ENCODE data around the gene OR52R1.
"Not testable (repeated sequence)": the region's sequence is repeated elsewhere in the genome, so short reads cannot be mapped to it uniquely, and the experiment has no call there.

The OR52R1 gene

DNA sequence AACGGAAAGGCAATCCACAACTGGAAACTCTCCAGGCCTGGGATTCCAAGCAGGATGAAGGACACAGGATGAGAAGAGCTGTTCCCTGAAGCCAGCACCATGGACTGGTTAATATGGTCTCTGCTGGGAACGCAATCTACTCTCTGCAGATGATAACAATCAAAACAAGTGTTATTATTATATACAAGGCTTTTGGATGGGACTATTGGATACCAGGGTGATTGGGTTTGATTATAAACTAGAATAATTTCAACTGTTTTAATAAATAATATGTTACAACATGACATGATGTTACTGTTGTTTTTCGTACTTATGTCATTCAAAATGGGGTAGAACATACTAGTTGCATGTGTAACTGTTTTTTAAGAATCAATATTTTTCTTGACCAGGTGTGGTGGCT is at the start of gene OR52R1:
Gene OR52R1 (minus strand): TSS at position 101 of the 400 bp plus-strand sequence. CDS start 0 bp downstream, at position 101.
- no peaks in the 10 kb centered on the region for H3K27me3 Mint-ChIP-seq (ENCODE audit: low read depth)
- H3K27ac Mint-ChIP-seq: no peak within 1 kb of the TSS
- H3K4me1 Mint-ChIP-seq (ENCODE audit: low read depth): no peaks in the 10 kb centered on the region
- no peaks in the 10 kb centered on the region for H3K36me3 Mint-ChIP-seq (ENCODE audit: low read depth)
- no peaks in the 10 kb centered on the region for H3K9me3 Mint-ChIP-seq
- no peak within 1 kb of the TSS for H3K4me3 Mint-ChIP-seq

DNA sequence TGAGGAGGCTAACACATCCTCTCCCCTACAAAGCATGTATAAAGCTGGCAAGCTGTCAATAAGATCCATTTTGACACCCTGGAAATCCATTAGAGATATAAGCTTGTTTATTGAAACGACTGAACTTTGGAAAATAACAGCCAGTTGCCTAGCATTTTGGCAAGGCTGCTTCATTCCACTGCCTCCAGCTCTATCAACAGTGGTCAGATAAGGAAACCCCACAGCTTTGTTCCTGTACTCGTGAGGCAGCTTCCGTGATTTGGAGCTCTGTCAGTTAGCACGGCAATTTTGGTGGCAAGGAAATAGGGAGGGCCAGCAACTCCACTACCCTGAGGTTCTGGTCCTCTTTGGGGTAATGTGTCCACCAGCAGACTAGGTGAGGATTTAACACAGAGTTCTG is 46.9 kb upstream of the OR52R1 start:
- no peaks in the 10 kb centered on the region for H3K36me3 Mint-ChIP-seq (ENCODE audit: low read depth)
- H3K27ac Mint-ChIP-seq: no peak overlapping the region
- no peaks in the 10 kb centered on the region for H3K27me3 Mint-ChIP-seq (ENCODE audit: low read depth)
- no peaks in the 10 kb centered on the region for H3K4me1 Mint-ChIP-seq (ENCODE audit: low read depth)
- H3K4me3 Mint-ChIP-seq: no peak overlapping the region
- no peaks in the 10 kb centered on the region for H3K9me3 Mint-ChIP-seq

DNA sequence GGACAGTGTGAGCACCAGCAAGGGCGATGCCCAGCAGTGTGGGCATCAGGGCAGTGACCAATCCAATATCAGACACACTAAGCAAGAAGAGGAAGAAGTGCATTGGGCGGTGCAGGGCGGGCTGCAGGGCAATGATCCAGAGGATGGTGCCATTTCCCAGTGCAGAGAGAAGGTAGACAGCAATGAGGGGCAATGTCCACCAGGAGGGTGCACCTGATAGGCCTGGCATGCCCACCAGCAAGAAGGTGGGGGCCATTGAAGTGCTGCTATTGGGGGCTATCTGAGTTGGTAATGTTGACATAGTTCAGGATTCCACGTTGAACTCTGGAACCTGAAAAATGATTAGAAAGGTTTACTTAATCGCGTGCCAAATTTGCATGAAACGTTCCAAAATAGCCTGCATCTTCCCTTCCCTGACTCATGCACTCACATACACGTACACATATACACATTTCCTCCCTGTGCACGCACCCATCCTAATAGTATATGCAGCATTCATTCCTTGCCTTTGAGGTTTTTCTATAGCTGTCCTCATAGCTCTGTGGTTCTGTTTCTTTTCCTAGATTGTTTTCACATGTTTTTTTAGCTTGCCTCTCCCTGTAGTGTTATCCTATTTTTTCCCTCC is 44.8 kb upstream of the OR52R1 start, which contains the start of gene OR51S1:
Gene OR51S1 (minus strand): TSS at position 301 of the 625 bp plus-strand sequence. CDS start 0 bp downstream, at position 301.
- Mint-ChIP-seq H3K4me1 (ENCODE audit: low read depth) (no peaks in the 10 kb centered on the region), H3K27ac (no peak within 1 kb of the TSS), H3K36me3 (ENCODE audit: low read depth) (no peaks in the 10 kb centered on the region), H3K27me3 (ENCODE audit: low read depth) (no peaks in the 10 kb centered on the region), H3K4me3 (no peak within 1 kb of the TSS), H3K9me3 (no peaks in the 10 kb centered on the region)

DNA sequence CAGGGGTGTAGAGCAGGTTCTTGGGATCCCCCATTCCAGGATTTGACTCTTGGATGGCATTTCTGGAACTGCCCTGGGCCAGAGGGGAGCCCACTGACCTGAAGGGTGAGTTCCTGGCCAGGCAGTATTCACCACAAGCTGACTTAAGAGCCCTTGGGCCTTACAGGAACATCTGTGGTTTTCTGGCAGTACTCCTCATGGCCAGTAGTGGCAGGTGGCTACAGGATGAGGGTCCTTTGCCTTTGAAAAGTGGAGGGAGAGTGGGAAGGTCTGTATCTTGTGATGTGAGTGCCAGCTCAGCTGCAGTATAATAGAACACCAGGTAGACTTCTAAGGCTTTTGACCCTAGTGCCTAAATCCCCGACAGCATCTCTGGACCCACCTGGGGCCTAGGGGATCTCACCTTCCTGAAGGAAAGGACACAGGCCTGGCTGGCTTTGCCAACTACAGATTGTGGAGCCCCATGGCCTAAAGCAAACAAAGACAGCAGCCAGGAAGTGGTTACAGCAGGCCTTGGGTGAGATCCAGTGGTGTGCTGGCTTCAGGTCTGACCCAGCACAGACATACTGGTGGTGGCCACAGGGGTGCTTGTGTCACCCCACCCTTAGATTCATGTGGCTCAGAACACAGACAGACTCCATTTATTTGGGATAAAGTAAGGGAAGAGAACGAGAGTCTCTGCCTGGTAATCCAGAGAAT is 35.8 kb upstream of the OR52R1 start:
- no peaks in the 10 kb centered on the region for H3K36me3 Mint-ChIP-seq (ENCODE audit: low read depth)
- H3K27ac Mint-ChIP-seq: no peak overlapping the region
- H3K9me3 Mint-ChIP-seq: no peaks in the 10 kb centered on the region
- H3K27me3 Mint-ChIP-seq (ENCODE audit: low read depth): no peaks in the 10 kb centered on the region
- no peaks in the 10 kb centered on the region for H3K4me1 Mint-ChIP-seq (ENCODE audit: low read depth)
- no peak overlapping the region for H3K4me3 Mint-ChIP-seq

DNA sequence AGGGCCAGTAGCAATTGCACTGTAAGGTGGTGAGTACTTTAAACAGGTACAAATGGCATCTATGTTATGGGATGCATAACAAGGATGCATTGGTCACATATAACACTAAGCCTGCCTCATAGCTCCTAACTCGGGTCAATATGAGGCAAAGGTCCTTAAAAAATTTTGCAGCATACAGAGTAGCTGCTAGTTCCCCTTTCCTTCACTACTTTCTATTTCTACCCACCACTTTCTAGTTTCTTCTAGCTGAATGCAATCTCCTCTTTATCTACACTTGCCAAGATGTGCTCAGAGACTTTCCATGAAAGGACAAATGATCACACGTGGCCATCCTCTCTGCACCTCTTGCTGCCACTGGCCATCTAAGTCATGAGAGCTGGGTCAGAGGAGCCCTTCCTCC is 26.7 kb upstream of the OR52R1 start:
- Mint-ChIP-seq H3K27ac (no peak overlapping the region), H3K4me1 (ENCODE audit: low read depth) (no peaks in the 10 kb centered on the region), H3K36me3 (ENCODE audit: low read depth) (no peaks in the 10 kb centered on the region), H3K4me3 (no peak overlapping the region), H3K9me3 (no peaks in the 10 kb centered on the region), H3K27me3 (ENCODE audit: low read depth) (no peaks in the 10 kb centered on the region)

DNA sequence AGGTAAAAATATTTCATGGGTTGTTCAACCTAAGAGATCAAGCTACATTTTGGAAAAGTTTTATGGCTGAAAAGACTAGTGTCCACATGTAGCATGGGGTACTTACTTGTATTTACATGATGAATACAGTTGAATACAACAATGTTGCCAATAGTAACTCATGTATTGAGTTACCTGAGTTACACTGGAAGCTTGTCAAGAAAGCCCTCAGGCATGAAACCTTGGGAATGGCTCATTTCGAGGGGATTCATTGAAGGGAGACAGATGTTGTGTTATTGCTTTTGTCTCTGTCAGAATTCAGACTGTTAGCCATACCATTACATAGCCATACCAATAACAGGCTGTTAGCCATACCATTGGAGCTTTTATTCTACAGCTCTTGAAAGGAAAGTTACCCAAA is 26.2 kb upstream of the OR52R1 start:
- no peaks in the 10 kb centered on the region for H3K9me3 Mint-ChIP-seq
- no peak overlapping the region for H3K4me3 Mint-ChIP-seq
- H3K27ac Mint-ChIP-seq: no peak overlapping the region
- no peaks in the 10 kb centered on the region for H3K4me1 Mint-ChIP-seq (ENCODE audit: low read depth)
- H3K36me3 Mint-ChIP-seq (ENCODE audit: low read depth): no peaks in the 10 kb centered on the region
- no peaks in the 10 kb centered on the region for H3K27me3 Mint-ChIP-seq (ENCODE audit: low read depth)

DNA sequence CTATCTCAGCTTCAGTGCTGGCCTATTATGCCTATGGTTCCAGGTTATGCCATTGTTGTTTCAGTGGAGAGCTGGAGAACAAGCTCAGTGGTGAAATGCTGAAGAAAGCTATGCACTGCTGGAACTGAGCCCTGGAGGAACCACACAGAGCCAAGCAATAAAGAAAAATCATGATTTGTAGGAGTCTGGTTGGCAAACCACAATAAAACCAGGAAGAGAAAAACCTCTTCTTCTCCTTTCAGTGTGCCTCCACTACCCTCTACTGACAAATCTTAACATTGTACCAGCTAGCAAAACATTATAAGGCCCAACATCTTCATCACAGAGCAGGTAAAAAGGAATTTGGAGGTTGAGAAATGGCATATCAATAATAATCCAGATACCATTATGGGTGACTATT is 22.2 kb upstream of the OR52R1 start:
- Mint-ChIP-seq H3K9me3 (no peaks in the 10 kb centered on the region), H3K27ac (no peak overlapping the region), H3K36me3 (ENCODE audit: low read depth) (no peaks in the 10 kb centered on the region), H3K4me1 (ENCODE audit: low read depth) (no peaks in the 10 kb centered on the region), H3K4me3 (no peak overlapping the region), H3K27me3 (ENCODE audit: low read depth) (no peaks in the 10 kb centered on the region)

DNA sequence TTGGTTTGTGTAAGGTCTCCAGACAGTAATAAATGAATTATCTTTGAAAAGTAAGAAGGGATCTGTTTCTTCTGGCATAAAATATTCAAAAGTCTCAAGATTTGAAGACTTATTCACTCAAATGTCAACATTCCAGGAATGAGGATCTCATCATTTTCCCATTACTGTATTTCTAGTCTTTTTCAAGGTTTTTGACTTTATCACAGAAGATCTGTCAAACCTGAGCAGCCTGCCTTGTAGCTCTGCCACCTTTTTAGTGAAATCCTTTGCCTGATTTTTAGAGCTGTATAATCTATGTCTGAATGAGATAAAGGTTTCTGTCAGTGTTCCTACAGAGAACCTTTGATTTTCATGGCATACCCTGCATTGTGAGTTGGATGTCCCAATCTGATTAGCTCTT is 21.0 kb upstream of the OR52R1 start:
- Mint-ChIP-seq H3K9me3 (no peaks in the 10 kb centered on the region), H3K36me3 (ENCODE audit: low read depth) (no peaks in the 10 kb centered on the region), H3K4me3 (no peak overlapping the region), H3K27ac (no peak overlapping the region), H3K27me3 (ENCODE audit: low read depth) (no peaks in the 10 kb centered on the region), H3K4me1 (ENCODE audit: low read depth) (no peaks in the 10 kb centered on the region)

DNA sequence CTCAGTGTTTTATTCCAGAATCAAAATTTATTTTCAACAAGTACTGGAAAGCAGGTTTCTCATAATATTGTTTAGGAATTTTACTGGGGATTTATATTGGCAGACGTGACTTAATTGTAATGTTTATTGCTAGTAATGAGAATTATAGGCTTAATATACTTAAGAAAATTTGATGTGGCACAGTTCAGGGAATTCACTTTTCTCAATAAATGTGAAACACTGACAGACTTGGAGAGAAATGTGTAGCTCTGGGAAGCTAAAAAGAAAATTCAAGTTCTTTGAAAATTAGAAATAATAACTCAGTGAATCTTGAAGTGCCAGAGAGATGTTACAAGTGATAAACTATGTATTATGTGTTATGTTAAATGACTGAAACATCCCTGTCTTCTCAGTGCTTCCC is 16.8 kb upstream of the OR52R1 start, which contains the start of gene OR51F2:
Gene OR51F2 (plus strand): TSS at position 301 of the 400 bp plus-strand sequence. CDS start 101 bp downstream, outside the sequence.
- no peaks in the 10 kb centered on the region for H3K9me3 Mint-ChIP-seq
- no peaks in the 10 kb centered on the region for H3K4me1 Mint-ChIP-seq (ENCODE audit: low read depth)
- H3K4me3 Mint-ChIP-seq: no peak within 1 kb of the TSS
- H3K27ac Mint-ChIP-seq: no peak within 1 kb of the TSS
- H3K27me3 Mint-ChIP-seq (ENCODE audit: low read depth): no peaks in the 10 kb centered on the region
- H3K36me3 Mint-ChIP-seq (ENCODE audit: low read depth): no peaks in the 10 kb centered on the region

DNA sequence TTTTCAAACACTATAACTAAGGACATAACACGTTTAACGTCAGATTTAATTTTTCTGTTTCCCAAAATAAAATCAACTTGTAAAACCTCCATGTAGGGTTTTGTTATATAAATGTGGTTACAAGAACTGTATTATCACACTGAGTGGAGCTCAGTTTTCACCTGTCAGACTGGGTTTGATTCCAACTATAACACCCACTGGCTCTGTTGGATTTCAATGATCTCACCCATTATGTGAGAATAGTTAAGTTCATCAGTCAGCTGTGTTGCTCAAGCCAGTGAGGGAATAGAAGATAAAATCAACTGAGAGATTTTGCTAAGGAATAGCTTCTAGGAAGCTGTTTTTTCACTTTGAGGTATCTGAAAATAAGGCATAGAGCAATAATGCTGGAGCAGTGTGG is 5.1 kb upstream of the OR52R1 start:
- H3K27me3 Mint-ChIP-seq (ENCODE audit: low read depth): no peaks in the 10 kb centered on the region
- no peak overlapping the region for H3K4me3 Mint-ChIP-seq
- no peaks in the 10 kb centered on the region for H3K9me3 Mint-ChIP-seq
- H3K36me3 Mint-ChIP-seq (ENCODE audit: low read depth): no peaks in the 10 kb centered on the region
- no peaks in the 10 kb centered on the region for H3K4me1 Mint-ChIP-seq (ENCODE audit: low read depth)
- H3K27ac Mint-ChIP-seq: no peak overlapping the region

DNA sequence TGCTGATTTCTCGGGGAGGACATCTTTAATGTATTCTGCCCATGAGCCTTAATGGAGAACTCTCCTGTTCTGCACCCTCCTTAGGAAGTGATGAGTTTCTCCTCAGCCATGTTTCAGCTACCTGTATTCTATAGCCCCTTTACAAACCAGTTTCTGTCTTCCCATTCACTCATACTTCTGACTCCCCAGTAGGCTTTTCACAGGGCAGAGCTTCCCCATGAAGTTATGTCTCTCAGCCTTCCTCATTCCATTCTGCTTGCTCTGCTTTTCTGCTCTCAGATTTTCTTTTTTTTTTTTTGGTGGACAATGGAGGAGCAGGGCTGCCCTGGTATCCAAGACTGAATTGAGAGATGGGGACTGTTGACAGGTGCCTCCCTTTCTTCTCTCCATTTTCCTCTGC is 4.3 kb upstream of the OR52R1 start:
- Mint-ChIP-seq H3K9me3 (no peaks in the 10 kb centered on the region), H3K27me3 (ENCODE audit: low read depth) (no peaks in the 10 kb centered on the region), H3K27ac (no peak overlapping the region), H3K4me1 (ENCODE audit: low read depth) (no peaks in the 10 kb centered on the region), H3K36me3 (ENCODE audit: low read depth) (no peaks in the 10 kb centered on the region), H3K4me3 (no peak overlapping the region)

DNA sequence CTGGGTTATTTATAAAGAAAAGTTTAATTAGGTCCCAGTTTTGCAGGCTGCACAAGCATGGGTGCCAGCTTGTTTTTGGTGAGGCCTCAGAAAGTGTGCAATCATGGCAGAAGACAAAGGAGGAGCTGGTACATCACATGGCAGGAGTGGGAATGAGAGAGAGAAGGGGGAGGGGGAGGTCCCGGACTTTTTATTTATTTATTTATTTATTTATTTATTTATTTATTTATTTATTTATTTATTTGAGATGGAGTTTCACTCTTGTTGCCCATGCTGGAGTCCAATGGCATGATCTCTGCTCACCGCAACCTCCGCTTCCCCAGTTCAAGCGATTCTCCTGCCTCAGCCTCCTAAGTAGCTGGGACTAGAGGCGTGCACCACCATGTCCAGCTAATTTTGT is 2.9 kb downstream of the OR52R1 start:
- H3K9me3 Mint-ChIP-seq; H3K4me1 Mint-ChIP-seq (ENCODE audit: low read depth); H3K27me3 Mint-ChIP-seq (ENCODE audit: low read depth); H3K4me3 Mint-ChIP-seq; H3K36me3 Mint-ChIP-seq (ENCODE audit: low read depth); H3K27ac Mint-ChIP-seq: not testable (repeated sequence)

DNA sequence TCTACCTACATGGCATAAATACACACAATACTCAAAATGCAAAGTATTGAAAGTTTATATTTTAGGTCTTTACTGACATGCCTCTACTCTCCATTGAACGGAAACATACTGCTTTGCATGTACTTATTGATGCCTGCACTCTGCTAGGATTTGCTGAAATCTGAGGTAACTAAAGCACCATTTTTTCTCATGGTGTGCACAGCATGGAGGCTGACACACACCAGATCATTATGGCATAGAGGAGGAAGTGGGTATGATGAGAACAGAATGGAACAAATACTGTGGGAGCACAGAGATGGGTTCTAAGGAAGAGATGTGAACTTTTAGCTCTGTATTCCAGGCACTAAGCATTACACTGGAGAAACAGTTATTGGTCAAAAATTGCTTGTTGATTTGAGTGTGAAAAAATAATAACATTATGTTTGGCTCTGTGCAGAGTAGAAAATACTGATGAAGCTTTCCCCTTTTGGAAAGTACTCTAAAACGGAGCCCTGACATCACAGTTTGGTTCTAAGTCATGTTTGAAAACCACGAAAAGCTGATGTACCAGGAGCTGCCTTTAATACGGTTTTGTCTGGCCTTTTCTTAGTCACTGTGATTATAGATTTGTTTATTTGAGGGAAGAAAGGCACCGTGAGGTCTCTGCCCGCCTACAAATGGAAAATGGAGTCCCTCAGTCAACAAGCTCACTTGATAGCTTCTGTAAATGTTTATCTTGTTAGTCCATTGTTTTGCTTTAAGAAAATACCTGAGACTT is 5.6 kb downstream of the OR52R1 start:
- Mint-ChIP-seq H3K4me1 (ENCODE audit: low read depth) (no peaks in the 10 kb centered on the region), H3K27me3 (ENCODE audit: low read depth) (no peaks in the 10 kb centered on the region), H3K36me3 (ENCODE audit: low read depth) (no peaks in the 10 kb centered on the region), H3K27ac (no peak overlapping the region), H3K9me3 (no peaks in the 10 kb centered on the region), H3K4me3 (no peak overlapping the region)

DNA sequence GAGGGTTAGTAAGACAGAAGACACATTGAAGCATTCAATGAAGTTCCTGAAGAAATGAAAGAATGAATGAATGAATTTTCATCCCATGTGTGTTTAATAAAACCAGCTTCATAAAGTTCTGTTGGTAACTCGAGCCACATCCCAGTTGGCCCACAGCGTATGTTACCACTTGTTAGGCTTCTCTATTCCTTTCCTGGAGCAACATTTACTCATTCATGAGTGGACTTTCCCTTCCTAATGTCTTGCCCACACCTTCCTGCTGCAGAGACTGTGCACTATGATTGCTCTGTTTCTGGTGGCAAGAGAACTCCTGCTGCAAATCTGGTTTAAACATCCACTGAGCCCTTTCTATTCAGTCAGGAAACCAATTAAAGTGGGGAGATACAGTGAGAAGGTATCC is 7.0 kb downstream of the OR52R1 start:
- no peaks in the 10 kb centered on the region for H3K36me3 Mint-ChIP-seq (ENCODE audit: low read depth)
- H3K4me3 Mint-ChIP-seq: no peak overlapping the region
- no peaks in the 10 kb centered on the region for H3K27me3 Mint-ChIP-seq (ENCODE audit: low read depth)
- no peak overlapping the region for H3K27ac Mint-ChIP-seq
- H3K4me1 Mint-ChIP-seq (ENCODE audit: low read depth): no peaks in the 10 kb centered on the region
- H3K9me3 Mint-ChIP-seq: no peaks in the 10 kb centered on the region

DNA sequence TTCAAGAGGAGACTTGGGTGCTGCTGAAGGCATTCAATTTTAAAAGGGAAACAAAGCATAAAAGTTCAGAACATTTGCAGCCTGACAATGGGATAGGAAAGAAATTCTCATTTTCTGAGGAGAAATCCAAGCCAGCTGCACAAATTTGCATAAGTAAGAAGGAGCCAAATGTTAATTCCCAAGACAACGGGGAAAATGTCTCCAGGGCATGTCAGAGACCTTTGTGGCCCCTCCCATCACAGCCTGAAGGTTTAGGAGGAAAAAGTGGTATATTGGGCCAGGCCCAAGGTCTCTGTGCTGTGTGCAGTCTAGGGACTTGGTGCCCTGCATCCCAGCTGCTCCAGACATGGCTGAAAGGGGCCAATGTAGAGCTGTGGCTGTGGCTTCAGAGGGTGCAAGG is 21.7 kb downstream of the OR52R1 start:
- H3K4me3 Mint-ChIP-seq: no peak overlapping the region
- H3K36me3 Mint-ChIP-seq (ENCODE audit: low read depth): no peaks in the 10 kb centered on the region
- no peaks in the 10 kb centered on the region for H3K4me1 Mint-ChIP-seq (ENCODE audit: low read depth)
- H3K27ac Mint-ChIP-seq: no peak overlapping the region
- no peaks in the 10 kb centered on the region for H3K9me3 Mint-ChIP-seq
- no peaks in the 10 kb centered on the region for H3K27me3 Mint-ChIP-seq (ENCODE audit: low read depth)

Data from T-helper 1 cell treated with Interleukin-12 subunit alpha and Interleukin-12 subunit beta and Interleukin-4 antibody, amounts not matched to agents 30 μg/mL and 1 μg/mL, for 36 hours (primary cell).